Uterus (tissue), 4 donors: Measurements from ENCODE around the gene ACSF3. TPM values are rescaled to one million over a fixed set of nuclear protein-coding genes. Genes with fewer than 3 reads are reported as not detected.
A peak's percentile ranks its signal among the peaks of the same experiment; 100 is the strongest.
"Not testable (repeated sequence)": the region's sequence is repeated elsewhere in the genome, so short reads cannot be mapped to it uniquely, and the experiment has no call there.

Experiments used
- DNase-seq, 2 donors: peaks; one replicate each; pipeline ENCODE4 v3.0.0-alpha.2; 2019 to 2020
- H3K27ac ChIP-seq, 2 donors: fragments of 200-600 bp; sonication (generic); 1 replicate in 1 of 2; 2 replicates in 1 of 2; pipeline ENCODE4 v1.5.1; 2016 to 2018
- H3K27me3 ChIP-seq, 2 donors: fragments of 200-600 bp; sonication (generic); one replicate each; pipeline ENCODE4 v1.5.1; 2018 to 2019; ENCODE audit warnings: control low read depth in 1 of 2
- H3K36me3 ChIP-seq, 2 donors: fragments of 200-600 bp; sonication (generic); one replicate each; pipeline ENCODE4 v1.5.1; 2019; ENCODE audit warnings: control low read depth in 1 of 2
- H3K4me1 ChIP-seq, 2 donors: fragments of 200-600 bp; sonication (generic); one replicate each; pipeline ENCODE4 v1.5.1; 2018 to 2019; ENCODE audit warnings: control low read depth in 1 of 2
- H3K4me3 ChIP-seq, 2 donors: fragments of 200-600 bp; sonication (generic); 1 replicate in 1 of 2; 2 replicates in 1 of 2; pipeline ENCODE4 v1.5.1; 2018 to 2019; ENCODE audit warnings: mild to moderate bottlenecking in 1 of 2
- H3K9me3 ChIP-seq, 2 donors: fragments of 200-600 bp; sonication (generic); one replicate each; pipeline ENCODE4 v1.5.1; 2019; ENCODE audit warnings: control low read depth in 1 of 2
- CTCF ChIP-seq, 4 experiments: fragments of 200-600 bp in 2 of 4; fragments of 450-650 bp in 2 of 4; sonication (generic) in 2 of 4; IDR thresholded peaks; one replicate each; pipeline ENCODE4 v1.5.1; 2016 to 2019; ENCODE audit warnings: antibody characterized with exemption in 4 of 4, mild to moderate bottlenecking in 2 of 4, moderate library complexity in 1 of 4
- POLR2A ChIP-seq, 2 donors: fragments of 450-650 bp; IDR thresholded peaks; one replicate each; pipeline ENCODE4 v1.6.1; 2016; ENCODE audit warnings: antibody characterized with exemption in 2 of 2, mild to moderate bottlenecking in 1 of 2, moderate library complexity in 1 of 2
- intact Hi-C: fragments of 100-400 bp; cut with DNase I; formaldehyde crosslinking; loops from one replicate; pipeline ENCODE4 v1.15.1; 2023; ENCODE audit warnings: low total_unique reads
- total RNA-seq, 4 donors: library from RNA; depleted of rRNA in 3 of 4; stranded (reverse); fragments of >200 nt in 3 of 4; gene quantifications; one replicate each; pipeline versions ENCODE4 v1.1.0 to v1.2.4, GENCODE V29; 2014 to 2023
- donor health status: DM: yes; HTN: yes; CAD: no.

ACSF3 gene
- total RNA-seq, 4 donors from 2014 or later, result 7.4 to 39.0 (median 18.2) TPM

GRCh38 chr16:89191033-89191900 lies 97.6 kb downstream of the ACSF3 start:
- Histone ChIP-seq H3K4me1 (peaks cover 0 to 8% of the 10 kb centered on the region in 2 donors), H3K36me3 (no peaks in the 10 kb centered on the region), H3K27me3 (no peaks in the 10 kb centered on the region), H3K4me3 (peak overlapping the region in 1 of 2 donors; percentile 34), H3K27ac (no peak overlapping the region), H3K9me3 (no peaks in the 10 kb centered on the region)
- intact Hi-C loops, result no loop called here
- no peak for TF ChIP-seq CTCF (IDR thresholded peaks at IDR 0.05)
- TF ChIP-seq POLR2A (IDR thresholded peaks at IDR 0.05), result no peak
- no peak for DNase-seq

- Histone ChIP-seq H3K9me3 (no peaks in the 10 kb centered on the region), H3K36me3 (no peaks in the 10 kb centered on the region), H3K27me3 (no peaks in the 10 kb centered on the region), H3K27ac (no peak overlapping the region), H3K4me3 (peak overlapping the region in 1 of 2 donors; percentile 34), H3K4me1 (peaks cover 0 to 8% of the 10 kb centered on the region in 2 donors)
- intact Hi-C loops, result no loop called here
- TF ChIP-seq CTCF (IDR thresholded peaks at IDR 0.05), result no peak
- no peak for TF ChIP-seq POLR2A (IDR thresholded peaks at IDR 0.05)
- DNase-seq, result no peak
Measured at GRCh38 chr16:89191901-89192185, 98.2 kb downstream of the ACSF3 start.

GRCh38 chr16:89192186-89192955 lies 98.7 kb downstream of the ACSF3 start:
- DNase-seq, result peak; percentile 39 to 64
- H3K27me3 ChIP-seq, intact Hi-C loops, H3K9me3 ChIP-seq, H3K27ac ChIP-seq, H3K36me3 ChIP-seq, H3K4me1 ChIP-seq: not testable (repeated sequence)
- H3K4me3 ChIP-seq, result peak overlapping the region in 1 of 2 donors; percentile 34

GRCh38 chr16:89192956-89193575 lies 99.4 kb downstream of the ACSF3 start:
- no peak for TF ChIP-seq POLR2A (IDR thresholded peaks at IDR 0.05)
- intact Hi-C loops, result no loop called here
- H3K4me3 ChIP-seq, result no peak overlapping the region
- no peak overlapping the region for H3K27ac ChIP-seq
- no peaks in the 10 kb centered on the region for H3K36me3 ChIP-seq
- no peaks in the 10 kb centered on the region for H3K9me3 ChIP-seq
- peak in 1 of 2 donors; percentile 42 for DNase-seq
- H3K4me1 ChIP-seq, result peaks cover 0 to 8% of the 10 kb centered on the region in 2 donors
- H3K27me3 ChIP-seq, result no peaks in the 10 kb centered on the region

GRCh38 chr16:89193576-89194293 lies 100.1 kb downstream of the ACSF3 start:
- DNase-seq, result no peak
- intact Hi-C loops, result no loop called here
- Histone ChIP-seq H3K9me3 (no peaks in the 10 kb centered on the region), H3K4me1 (peaks cover 0 to 8% of the 10 kb centered on the region in 2 donors), H3K27ac (no peak overlapping the region), H3K4me3 (no peak overlapping the region), H3K27me3 (peaks cover 0 to 2% of the 10 kb centered on the region in 2 donors), H3K36me3 (no peaks in the 10 kb centered on the region)
- TF ChIP-seq CTCF (IDR thresholded peaks at IDR 0.05) (no peak), POLR2A (IDR thresholded peaks at IDR 0.05) (no peak)
